Caki2 (cell line): ENCODE measurements around the gene TCF4. TPM values are rescaled to one million over a fixed set of nuclear protein-coding genes. Genes with fewer than 3 reads are reported as not detected.

ENCODE experiments used
- DNase-seq: peaks from one replicate; pipeline ENCODE4 v3.0.0-alpha.2; 2015; ENCODE audit warnings: low read depth
- in situ Hi-C: cut with HindIII; loops from 2 replicates; pipeline ENCODE4 v1.10.0; 2016; ENCODE audit warnings: low sequenced_read_pairs, low pct_unique_long_range_greater_than_20kb, mixed read lengths
- total RNA-seq: library from RNA; depleted of rRNA; stranded (reverse); fragments of >200 nt; shearing (Covaris generic); gene quantifications from 2 replicates; pipeline ENCODE4 v1.2.3, GENCODE V29; 2014; ENCODE audit warnings: low replicate concordance

TCF4 gene
- total RNA-seq, 1 experiment from 2014 or later: 9.5 TPM

- in situ Hi-C loops: no loop called here
- no peak for DNase-seq
Observed at GRCh38 chr18:55185391-55185790, 402.6 kb downstream of the TCF4 start.

- in situ Hi-C loops: no loop called here
- DNase-seq: no peak
Observed at GRCh38 chr18:55179835-55180234, 408.2 kb downstream of the TCF4 start.

DNA sequence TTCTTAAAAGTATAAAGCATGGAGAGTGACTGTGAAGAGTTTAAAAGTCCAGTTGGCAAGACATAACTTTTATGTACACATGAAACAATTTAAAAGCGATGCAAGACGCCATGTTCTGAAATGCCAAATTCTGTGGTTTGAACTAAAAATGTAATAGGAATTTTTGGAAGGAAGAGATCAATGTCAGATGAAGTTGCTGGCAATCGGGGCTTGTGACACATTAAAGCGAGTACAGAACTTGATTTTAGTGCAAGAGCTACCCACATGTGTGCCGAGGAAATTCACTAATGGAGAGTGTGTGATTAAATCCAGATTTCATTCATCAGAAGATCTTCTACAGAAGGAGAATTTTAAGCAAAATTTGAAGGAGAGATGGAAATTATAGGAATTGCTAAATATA lies 408.6 kb downstream of the TCF4 start:
- no peak for DNase-seq
- in situ Hi-C loops: no loop called here

GRCh38 chr18:55173291-55173690 lies 414.7 kb downstream of the TCF4 start:
- DNase-seq: no peak
- in situ Hi-C loops: no loop called here
